Smooth muscle cell (in vitro differentiated cells): ENCODE data around the gene MRPS33. TPM values are rescaled to one million over a fixed set of nuclear protein-coding genes. Genes with fewer than 3 reads are reported as not detected.

Experiments used
- DNase-seq: peaks from one replicate; lab custom pipeline; 2025; ENCODE audit not compliant: unreplicated experiment; lab: John Stamatoyannopoulos, UW
- H2AFZ ChIP-seq: fragments of 200-600 bp; sonication (generic); 2 replicates; pipeline ENCODE4 v1.6.0; 2016; ENCODE audit warnings: antibody characterized with exemption, low read depth, mild to moderate bottlenecking
- H3F3A ChIP-seq: fragments of 200-600 bp; sonication (generic); 2 replicates; pipeline ENCODE4 v1.6.0; 2017; ENCODE audit warnings: antibody characterized with exemption, low read depth
- H3K27ac ChIP-seq: fragments of 200-600 bp; sonication (generic); 2 replicates; pipeline ENCODE4 v1.5.1; 2016; ENCODE audit warnings: low read depth, mild to moderate bottlenecking
- H3K27me3 ChIP-seq: fragments of 200-600 bp; sonication (generic); 2 replicates; pipeline ENCODE4 v1.6.1; 2016; ENCODE audit warnings: low read depth, mild to moderate bottlenecking
- H3K36me3 ChIP-seq: fragments of 200-600 bp; sonication (generic); 2 replicates; pipeline ENCODE4 v1.5.1; 2016; ENCODE audit warnings: low read depth
- H3K4me1 ChIP-seq: fragments of 200-600 bp; sonication (generic); 2 replicates; pipeline ENCODE4 v1.5.1; 2016; ENCODE audit warnings: low read depth
- H3K4me2 ChIP-seq: fragments of 200-600 bp; sonication (generic); 2 replicates; pipeline ENCODE4 v1.6.0; 2016; ENCODE audit warnings: mild to moderate bottlenecking
- H3K4me3 ChIP-seq: fragments of 200-600 bp; sonication (generic); 2 replicates; pipeline ENCODE4 v1.5.1; 2016; ENCODE audit warnings: mild to moderate bottlenecking
- H3K79me2 ChIP-seq: fragments of 200-600 bp; sonication (generic); 2 replicates; pipeline ENCODE4 v1.6.0; 2016; ENCODE audit warnings: low read depth, mild to moderate bottlenecking
- H3K9ac ChIP-seq: fragments of 200-600 bp; sonication (generic); 2 replicates; pipeline ENCODE4 v1.6.0; 2016; ENCODE audit warnings: low read depth
- H3K9me3 ChIP-seq: fragments of 200-600 bp; sonication (generic); replicated peaks from 2 replicates; pipeline ENCODE4 v1.5.1; 2016; ENCODE audit warnings: low read depth
- H4K20me1 ChIP-seq: fragments of 200-600 bp; sonication (generic); 2 replicates; pipeline ENCODE4 v1.6.0; 2016; ENCODE audit warnings: low read depth
- CTCF ChIP-seq: fragments of 200-600 bp; sonication (generic); IDR thresholded peaks from 2 replicates; pipeline ENCODE4 v1.5.1; 2017; ENCODE audit warnings: borderline replicate concordance, mild to moderate bottlenecking, antibody characterized with exemption; ENCODE audit not compliant: insufficient read depth, poor library complexity, severe bottlenecking
- WGBS: methylation state at CpG from one replicate; pipeline ENCODE4 v1.1.7; 2016; ENCODE audit warnings: low lambda C conversion rate; 5-methylcytosine and 5-hydroxymethylcytosine counted together
- polyA plus RNA-seq: library from polyadenylated mRNA; unstranded; fragments of >200 nt; fragmentation: Nextera tagmentation; extraction: Ambion mirVana; gene quantifications from 2 replicates; pipeline ENCODE4 v1.2.1, GENCODE V29; 2016
- total RNA-seq: library from RNA; depleted of rRNA; stranded (reverse); fragments of >200 nt; gene quantifications from 2 replicates; pipeline ENCODE4 v1.2.3, GENCODE V29; 2014

Gene MRPS33
- total and polyA plus RNA-seq, 2 experiments from 2014 or later: 34.2 to 49.8 TPM

GRCh38 chr7:141045842-141046620, 31.3 kb upstream of the MRPS33 start:
- no peak for DNase-seq
- Histone ChIP-seq H3K36me3 (no peaks in the 10 kb centered on the region), H3F3A (no peaks in the 10 kb centered on the region), H4K20me1 (no peaks in the 10 kb centered on the region), H3K4me3 (no peak overlapping the region), H3K9ac (no peak overlapping the region), H3K27me3 (no peaks in the 10 kb centered on the region), H2AFZ (no peak overlapping the region), H3K79me2 (no peaks in the 10 kb centered on the region), H3K9me3 (no peaks in the 10 kb centered on the region), H3K4me1 (no peaks in the 10 kb centered on the region), H3K4me2 (no peak overlapping the region), H3K27ac (no peak overlapping the region)
- no peak for TF ChIP-seq CTCF
- 87% methylated on average over 7 of the region's 7 CpGs for WGBS

GRCh38 chr7:141045126-141045841, 30.5 kb upstream of the MRPS33 start:
- Histone ChIP-seq H4K20me1 (no peaks in the 10 kb centered on the region), H3K27ac (no peak overlapping the region), H3K4me3 (no peak overlapping the region), H3F3A (no peaks in the 10 kb centered on the region), H3K4me2 (no peak overlapping the region), H2AFZ (no peak overlapping the region), H3K4me1 (no peaks in the 10 kb centered on the region), H3K9me3 (no peaks in the 10 kb centered on the region), H3K79me2 (no peaks in the 10 kb centered on the region), H3K36me3 (no peaks in the 10 kb centered on the region), H3K27me3 (no peaks in the 10 kb centered on the region), H3K9ac (no peak overlapping the region)
- no peak for TF ChIP-seq CTCF
- no peak for DNase-seq
- WGBS: 67% methylated on average over 7 of the region's 7 CpGs

- Histone ChIP-seq H3K4me3 (no peak overlapping the region), H2AFZ (no peak overlapping the region), H3K9ac (no peak overlapping the region), H3F3A (no peaks in the 10 kb centered on the region), H3K27me3 (no peaks in the 10 kb centered on the region), H3K4me1 (no peaks in the 10 kb centered on the region), H3K79me2 (no peaks in the 10 kb centered on the region), H3K36me3 (no peaks in the 10 kb centered on the region), H3K27ac (no peak overlapping the region), H3K9me3 (no peaks in the 10 kb centered on the region), H3K4me2 (no peak overlapping the region), H4K20me1 (no peaks in the 10 kb centered on the region)
- no peak for TF ChIP-seq CTCF
- WGBS: 67% methylated on average over 4 of the region's 4 CpGs
- no peak for DNase-seq
Observed at GRCh38 chr7:141043616-141044015, 28.9 kb upstream of the MRPS33 start.
